Activated CD4-positive, alpha-beta T cell treated with anti-CD3 and anti-CD28 coated beads for 4 hours (primary cell): ENCODE data around the gene SYNPO2.
"Not testable (repeated sequence)": the region's sequence is repeated elsewhere in the genome, so short reads cannot be mapped to it uniquely, and the experiment has no call there.

ENCODE experiments used
- DNase-seq, 2 donors: peaks; one replicate each; pipeline ENCODE4 v3.0.0-alpha.2; 2020

Gene SYNPO2

GRCh38 chr4:119038116-119038841 is 149.6 kb downstream of the SYNPO2 start:
- no peak for DNase-seq

- no peak for DNase-seq
Measured at GRCh38 chr4:119039160-119039559, 150.5 kb downstream of the SYNPO2 start.

GRCh38 chr4:119039779-119040178 is 151.1 kb downstream of the SYNPO2 start:
- no peak for DNase-seq

- DNase-seq = no peak
Measured at GRCh38 chr4:119040261-119040660, 151.6 kb downstream of the SYNPO2 start.

GRCh38 chr4:119040694-119041185 is 152.1 kb downstream of the SYNPO2 start:
- no peak for DNase-seq

- no peak for DNase-seq
Measured at GRCh38 chr4:119041396-119041795, 152.7 kb downstream of the SYNPO2 start.

- DNase-seq = peak; percentile 51 to 53
Measured at GRCh38 chr4:119041951-119042560, 153.4 kb downstream of the SYNPO2 start.

- DNase-seq = no peak
Measured at GRCh38 chr4:119046263-119046662, 157.6 kb downstream of the SYNPO2 start.

GRCh38 chr4:119047059-119047458 is 158.4 kb downstream of the SYNPO2 start:
- DNase-seq = not testable (repeated sequence)

- no peak for DNase-seq
Measured at GRCh38 chr4:119048446-119048845, 159.8 kb downstream of the SYNPO2 start.

- DNase-seq = no peak
Measured at GRCh38 chr4:119049342-119049741, 160.7 kb downstream of the SYNPO2 start.

- DNase-seq = no peak
Measured at GRCh38 chr4:119050527-119051090, 162.0 kb downstream of the SYNPO2 start.

GRCh38 chr4:119053245-119053644 is 164.6 kb downstream of the SYNPO2 start:
- DNase-seq = no peak

- no peak for DNase-seq
Measured at GRCh38 chr4:119053997-119054396, 165.3 kb downstream of the SYNPO2 start.

GRCh38 chr4:119057417-119057816 is 168.8 kb downstream of the SYNPO2 start:
- DNase-seq = no peak

GRCh38 chr4:119059221-119059620 is 170.6 kb downstream of the SYNPO2 start:
- DNase-seq = no peak

- not testable (repeated sequence) for DNase-seq
Measured at GRCh38 chr4:119067125-119067524, 178.5 kb downstream of the SYNPO2 start.

- DNase-seq = not testable (repeated sequence)
Measured at GRCh38 chr4:119067670-119068360, 179.2 kb downstream of the SYNPO2 start.

GRCh38 chr4:119068529-119068962 is 179.9 kb downstream of the SYNPO2 start:
- DNase-seq = no peak

- no peak for DNase-seq
Measured at GRCh38 chr4:119070301-119070700, 181.6 kb downstream of the SYNPO2 start.

GRCh38 chr4:119080721-119081541 is 192.3 kb downstream of the SYNPO2 start:
- DNase-seq = no peak

GRCh38 chr4:119081542-119081859 is 192.8 kb downstream of the SYNPO2 start:
- no peak for DNase-seq

GRCh38 chr4:119081943-119082342 is 193.3 kb downstream of the SYNPO2 start:
- DNase-seq = no peak
